GM12865 (cell line): ENCODE data around the gene TEDC1.

Experiments
- DNase-seq: peaks from one replicate; pipeline ENCODE4 v3.0.0; 2010; ENCODE audit warnings: low read depth
- H3K4me3 ChIP-seq: 2 replicates; pipeline ENCODE4 v1.5.1; 2011; ENCODE audit warnings: mild to moderate bottlenecking, low read depth, low read length, control low read depth
- TF ChIP-seq, protein P1 (sequence below): IDR thresholded peaks from 2 replicates; pipeline ENCODE4 v1.5.1; 2011; ENCODE audit warnings: low read length, control low read depth, low read depth, inconsistent platforms; ENCODE audit not compliant: insufficient read depth; ENCODE audit errors: missing control alignments

The TEDC1 gene

DNA sequence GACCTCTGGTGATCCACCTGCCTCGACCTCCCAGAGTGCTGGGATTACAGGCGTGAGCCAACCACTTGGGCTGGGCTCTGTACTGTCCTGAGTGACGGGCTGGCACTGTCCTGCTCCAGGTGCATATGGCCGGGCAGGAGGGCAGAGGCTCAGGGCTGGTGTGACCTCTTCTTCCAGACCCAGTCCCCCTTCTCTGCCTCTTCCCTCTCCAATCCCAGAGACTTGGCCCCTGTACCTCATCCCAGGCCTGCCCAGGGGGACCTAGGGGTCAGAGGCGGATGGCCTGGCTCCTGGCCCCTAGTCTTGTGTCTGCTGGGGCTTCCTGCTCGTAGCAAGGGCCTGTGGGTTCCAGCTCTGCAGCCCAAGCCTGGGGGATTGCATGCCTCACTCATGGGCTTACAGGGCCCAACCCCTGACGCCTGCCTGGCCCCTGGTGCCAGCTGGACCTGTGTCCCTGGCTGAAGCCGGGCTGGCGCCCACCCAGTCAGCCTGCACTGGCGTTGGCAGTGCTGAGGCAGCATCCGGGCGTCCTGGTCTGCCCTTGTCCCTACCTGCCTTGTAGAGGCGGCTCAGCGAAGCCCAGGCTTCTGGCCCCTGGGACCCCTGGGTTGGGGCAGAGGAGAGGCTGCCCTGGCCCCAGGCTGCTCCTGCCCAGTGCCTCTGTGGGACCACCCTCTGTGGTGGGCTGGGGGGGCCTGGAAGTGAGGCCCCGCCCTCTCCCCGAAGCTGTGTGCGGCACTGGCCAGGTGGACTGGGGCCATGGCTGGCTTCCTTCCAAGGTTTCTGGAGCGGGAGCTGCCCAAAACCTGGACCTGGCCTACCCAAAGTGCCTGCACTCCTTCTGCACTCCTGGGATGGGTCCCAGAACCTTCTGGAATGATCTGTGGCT lies 4.3 kb downstream of the TEDC1 start:
- DNase-seq = peak; percentile 1
- TF ChIP-seq, protein P1, sequence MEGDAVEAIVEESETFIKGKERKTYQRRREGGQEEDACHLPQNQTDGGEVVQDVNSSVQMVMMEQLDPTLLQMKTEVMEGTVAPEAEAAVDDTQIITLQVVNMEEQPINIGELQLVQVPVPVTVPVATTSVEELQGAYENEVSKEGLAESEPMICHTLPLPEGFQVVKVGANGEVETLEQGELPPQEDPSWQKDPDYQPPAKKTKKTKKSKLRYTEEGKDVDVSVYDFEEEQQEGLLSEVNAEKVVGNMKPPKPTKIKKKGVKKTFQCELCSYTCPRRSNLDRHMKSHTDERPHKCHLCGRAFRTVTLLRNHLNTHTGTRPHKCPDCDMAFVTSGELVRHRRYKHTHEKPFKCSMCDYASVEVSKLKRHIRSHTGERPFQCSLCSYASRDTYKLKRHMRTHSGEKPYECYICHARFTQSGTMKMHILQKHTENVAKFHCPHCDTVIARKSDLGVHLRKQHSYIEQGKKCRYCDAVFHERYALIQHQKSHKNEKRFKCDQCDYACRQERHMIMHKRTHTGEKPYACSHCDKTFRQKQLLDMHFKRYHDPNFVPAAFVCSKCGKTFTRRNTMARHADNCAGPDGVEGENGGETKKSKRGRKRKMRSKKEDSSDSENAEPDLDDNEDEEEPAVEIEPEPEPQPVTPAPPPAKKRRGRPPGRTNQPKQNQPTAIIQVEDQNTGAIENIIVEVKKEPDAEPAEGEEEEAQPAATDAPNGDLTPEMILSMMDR = no peak
- no peak overlapping the region for H3K4me3 ChIP-seq

DNA sequence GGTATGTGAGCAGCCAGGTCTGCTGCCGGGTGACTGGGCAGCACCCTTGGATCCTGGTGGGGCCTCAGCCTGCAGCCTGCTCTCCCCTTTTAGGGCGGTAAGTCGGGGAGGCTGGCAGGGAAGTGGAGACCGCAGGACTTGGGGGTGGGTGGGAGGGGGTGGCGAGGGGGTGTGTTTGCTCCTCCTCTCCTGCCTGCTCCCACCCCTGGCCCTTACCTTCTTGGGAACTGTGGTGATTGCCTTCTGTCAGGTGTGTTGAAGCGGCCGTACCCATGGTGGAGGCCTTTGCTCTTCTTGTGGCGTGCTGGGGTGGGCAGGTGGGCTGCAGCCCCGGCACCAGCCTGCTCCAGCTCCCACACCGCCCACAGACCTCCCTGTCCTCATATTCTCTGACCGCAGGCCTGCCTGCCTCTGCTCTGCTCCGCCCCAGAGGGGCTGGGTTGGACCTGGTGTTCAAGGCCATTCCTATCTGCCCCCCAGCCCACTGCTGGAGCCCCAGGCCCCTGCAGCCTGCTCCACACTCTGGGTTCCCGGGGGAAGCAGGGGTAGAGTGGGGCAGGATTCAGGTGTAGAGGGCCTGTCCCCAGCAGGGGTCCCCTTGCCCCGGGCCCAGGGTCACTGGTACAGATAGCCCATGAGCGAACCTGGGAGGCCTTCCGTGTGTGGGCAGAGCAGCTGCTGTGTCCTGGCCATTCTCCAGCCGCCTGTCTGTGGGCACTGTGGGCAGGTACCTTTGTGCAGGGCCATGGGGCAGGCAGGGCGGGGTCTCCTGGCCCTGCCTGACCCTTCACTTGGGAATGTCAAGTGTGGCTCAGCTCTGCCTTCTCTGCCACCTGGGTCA lies 5.2 kb downstream of the TEDC1 start:
- TF ChIP-seq, protein P1 = no peak
- H3K4me3 ChIP-seq = no peak overlapping the region
- DNase-seq = no peak

DNA sequence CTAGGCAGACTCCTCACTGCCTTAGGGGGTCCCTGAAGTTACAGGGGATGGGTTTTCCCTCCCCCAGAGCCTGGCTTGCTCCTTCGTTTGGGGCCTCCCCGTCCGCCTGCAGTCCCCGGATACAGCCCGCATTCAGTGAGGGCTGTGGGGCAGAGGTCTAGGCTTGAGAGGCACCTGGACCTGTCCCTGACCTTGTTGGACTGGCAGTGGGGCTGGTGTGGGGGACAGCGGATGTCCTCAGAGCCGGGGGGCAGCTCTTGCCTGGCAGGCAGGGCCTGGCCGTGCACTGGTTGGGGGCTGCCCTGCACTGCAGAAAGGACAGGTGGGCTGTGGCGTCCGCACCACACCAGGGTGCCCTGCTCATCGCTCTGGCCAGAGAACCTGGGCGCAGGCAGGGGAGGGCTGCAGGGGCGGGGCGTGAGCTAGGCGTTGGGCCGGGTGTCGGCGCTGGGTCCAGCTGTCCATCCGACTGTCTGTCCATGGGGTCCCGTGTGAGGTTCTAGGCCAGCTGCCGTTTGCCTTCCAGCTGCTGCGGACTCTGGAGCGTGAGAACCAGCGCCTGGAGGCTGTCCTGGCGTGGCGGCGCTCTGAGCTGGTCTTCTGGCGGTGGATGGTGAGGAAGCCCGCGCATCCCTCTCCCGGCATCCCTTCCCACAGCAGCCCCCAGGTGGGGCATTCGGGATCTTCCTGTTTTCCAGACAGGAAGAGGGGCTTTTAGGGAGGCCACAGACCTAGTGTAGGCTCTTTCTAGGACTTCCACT lies 6.0 kb downstream of the TEDC1 start:
- no peak overlapping the region for H3K4me3 ChIP-seq
- TF ChIP-seq, protein P1 = no peak
- DNase-seq = no peak

DNA sequence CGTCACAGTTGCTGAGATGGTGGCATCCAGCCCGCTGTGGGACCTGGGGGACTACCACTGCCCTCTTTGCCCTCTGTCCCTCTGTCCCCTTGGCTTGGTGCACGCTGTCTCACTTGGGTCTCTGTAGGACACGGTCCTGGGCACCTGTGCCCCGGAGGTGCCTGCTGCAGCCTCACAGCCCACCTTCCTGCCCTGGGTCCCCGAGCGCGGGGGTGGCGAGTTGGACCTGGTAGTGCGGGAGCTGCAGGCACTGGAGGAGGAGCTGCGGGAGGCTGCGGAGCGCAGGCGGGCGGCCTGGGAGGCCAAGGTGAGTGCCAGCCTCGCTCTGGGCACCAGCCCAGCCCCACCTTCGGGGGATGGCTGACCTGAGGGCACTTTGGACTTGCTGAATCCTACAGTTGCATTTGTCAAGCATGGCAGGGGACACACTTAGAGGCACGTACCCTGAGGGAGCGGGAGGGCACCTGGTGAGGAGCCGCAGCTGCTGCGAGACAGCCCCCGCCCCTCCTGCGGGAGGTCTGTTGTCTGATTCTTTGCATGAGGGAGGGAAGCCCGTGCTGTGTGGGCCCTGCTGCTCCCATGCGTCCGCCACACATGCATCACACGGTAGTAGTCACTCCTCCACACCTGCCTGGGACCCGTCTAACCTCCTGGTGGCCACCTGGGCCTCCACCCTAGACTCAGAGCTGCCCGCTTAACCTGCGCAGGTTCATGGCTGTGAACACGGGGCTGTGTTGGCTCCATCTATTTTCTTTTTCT lies 6.8 kb downstream of the TEDC1 start:
- DNase-seq = no peak
- H3K4me3 ChIP-seq = no peak overlapping the region
- TF ChIP-seq, protein P1 = no peak

DNA sequence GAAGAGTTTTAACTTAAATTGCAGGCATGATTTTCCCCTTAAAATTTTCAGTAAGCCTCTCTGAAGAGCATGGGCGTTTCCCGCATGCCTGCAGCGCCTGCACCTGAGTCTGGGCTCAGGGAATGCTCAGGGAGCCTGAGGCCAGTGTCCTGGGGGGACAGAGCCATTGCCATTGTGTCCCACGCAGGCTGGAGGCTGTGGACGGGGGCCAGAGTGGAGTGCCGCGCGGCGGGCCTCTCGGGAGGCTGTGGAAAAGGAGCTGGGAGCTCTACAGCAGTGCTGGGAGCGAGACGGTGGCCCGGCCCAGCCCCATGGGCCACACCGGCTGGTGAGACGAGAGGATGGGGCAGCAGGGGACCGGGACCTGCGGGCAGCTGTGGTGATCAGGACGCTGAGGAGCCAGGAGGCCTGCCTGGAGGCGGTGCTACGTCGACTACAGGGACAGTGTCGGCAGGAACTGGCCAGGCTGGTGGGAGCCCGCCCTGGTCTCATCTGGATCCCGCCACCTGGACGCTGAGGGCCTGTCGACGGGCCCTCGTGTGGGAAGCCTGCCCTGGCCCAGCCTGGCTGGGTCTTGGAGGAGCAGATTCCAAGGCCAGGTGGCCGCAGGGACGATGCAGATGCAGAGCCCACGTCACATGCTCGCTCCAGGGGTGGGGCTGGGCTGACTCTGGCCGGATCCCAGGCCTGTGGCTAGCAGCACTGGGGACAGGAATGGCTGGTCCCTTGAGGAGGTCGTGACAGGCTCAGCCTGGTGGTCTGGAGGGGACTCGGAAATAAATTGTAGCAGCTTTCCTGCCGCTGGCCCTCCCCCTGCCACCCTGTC lies 7.6 kb downstream of the TEDC1 start:
- no peak overlapping the region for H3K4me3 ChIP-seq
- TF ChIP-seq, protein P1 = no peak
- no peak for DNase-seq
